Keratinocyte (primary cell): Measurements from ENCODE around the gene TBL1Y. TPM values are rescaled to one million over a fixed set of nuclear protein-coding genes. Genes with fewer than 3 reads are reported as not detected.

Experiments
- DNase-seq: peaks from one replicate; pipeline ENCODE4 v3.0.0-alpha.2; 2011; ENCODE audit warnings: low read depth, missing footprints, low spot score
- FAIRE-seq: peaks from 2 replicates; lab custom pipeline; 2011; peaks lifted over from hg19 to GRCh38; lab: Jason Lieb, UNC
- H2AFZ ChIP-seq: 2 replicates; pipeline ENCODE4 v1.6.0; 2012; ENCODE audit warnings: low read length, control low read depth, inconsistent platforms; ENCODE audit not compliant: control insufficient read depth
- H3K27ac ChIP-seq: 2 replicates; pipeline ENCODE4 v1.5.1; 2011; ENCODE audit warnings: low read length; ENCODE audit not compliant: control insufficient read depth, insufficient read depth
- H3K27me3 ChIP-seq: 3 replicates; pipeline ENCODE4 v1.6.0; 2011; ENCODE audit warnings: low read length; ENCODE audit not compliant: control insufficient read depth, insufficient read depth; ENCODE audit errors: extremely low read depth
- H3K36me3 ChIP-seq, 2 experiments: 2 replicates in 1 of 2; 3 replicates in 1 of 2; pipeline ENCODE4 v1.5.1; 2011; ENCODE audit warnings: low read length in 2 of 2, mild to moderate bottlenecking in 1 of 2; ENCODE audit not compliant: control insufficient read depth in 2 of 2, insufficient read depth in 2 of 2; ENCODE audit errors: extremely low read depth in 1 of 2
- H3K4me1 ChIP-seq: 3 replicates; pipeline ENCODE4 v1.5.1; 2011; ENCODE audit warnings: low read length; ENCODE audit not compliant: control insufficient read depth, insufficient read depth; ENCODE audit errors: extremely low read depth
- H3K4me2 ChIP-seq: 3 replicates; pipeline ENCODE4 v1.6.0; 2011; ENCODE audit warnings: low read depth, low read length; ENCODE audit not compliant: control insufficient read depth, insufficient read depth; ENCODE audit errors: extremely low read depth
- H3K4me3 ChIP-seq, 3 experiments: fragments of 200-600 bp in 1 of 3; sonication (generic) in 1 of 3; 2 replicates in 2 of 3; 3 replicates in 1 of 3; pipeline ENCODE4 v1.5.1; 2011 to 2016; ENCODE audit warnings: low read length in 3 of 3, mild to moderate bottlenecking in 3 of 3, control low read depth in 2 of 3, inconsistent platforms in 1 of 3, low read depth in 1 of 3, mixed read lengths in 1 of 3, mixed run types in 1 of 3, moderate library complexity in 1 of 3; ENCODE audit not compliant: control insufficient read depth in 2 of 3, insufficient read depth in 2 of 3; ENCODE audit errors: extremely low read depth in 1 of 3
- H3K79me2 ChIP-seq: 2 replicates; pipeline ENCODE4 v1.6.0; 2012; ENCODE audit warnings: low read length; ENCODE audit not compliant: control insufficient read depth, insufficient read depth
- H3K9ac ChIP-seq: 3 replicates; pipeline ENCODE4 v1.6.0; 2011; ENCODE audit warnings: low read length; ENCODE audit not compliant: control insufficient read depth, insufficient read depth; ENCODE audit errors: extremely low read depth
- H3K9me1 ChIP-seq: 3 replicates; pipeline ENCODE4 v1.6.0; 2011; ENCODE audit warnings: low read length; ENCODE audit not compliant: control insufficient read depth, insufficient read depth; ENCODE audit errors: extremely low read depth
- H3K9me3 ChIP-seq: 2 replicates; pipeline ENCODE4 v1.5.1; 2012; ENCODE audit warnings: low read depth, low read length; ENCODE audit not compliant: control insufficient read depth
- H4K20me1 ChIP-seq: 3 replicates; pipeline ENCODE4 v1.6.0; 2011; ENCODE audit warnings: low read length; ENCODE audit not compliant: control insufficient read depth, insufficient read depth; ENCODE audit errors: extremely low read depth
- EZH2 ChIP-seq: IDR thresholded peaks from one replicate; pipeline ENCODE4 v1.6.1; 2012; ENCODE audit warnings: inconsistent platforms, mild to moderate bottlenecking, low read length, moderate library complexity
- dilution Hi-C: fragments of 300-500 bp; cut with MboI; formaldehyde crosslinking; loops from one replicate; pipeline ENCODE4 v1.7.0; 2020; ENCODE audit warnings: low sequenced_read_pairs; ENCODE audit not compliant: extremely low pct_ligation_motif_present
- polyA plus RNA-seq, 5 experiments: library from polyadenylated mRNA; depleted of rRNA in 3 of 5; stranded (reverse) in 3 of 5; stranded (forward) in 1 of 5; unstranded in 1 of 5; fragments of >200 nt; gene quantifications; 1 replicate in 1 of 5; 2 replicates in 3 of 5; 3 replicates in 1 of 5; pipeline versions ENCODE4 v1.2.1 to v1.2.3, GENCODE V29; 2011 to 2012; ENCODE audit warnings: missing spikeins in 2 of 5, low read depth in 1 of 5, low replicate concordance in 1 of 5
- TF ChIP-seq, protein P1 (sequence below), 3 experiments: IDR thresholded peaks in 1 of 3; conservative IDR thresholded peaks in 1 of 3; optimal IDR thresholded peaks in 1 of 3; 2 replicates in 2 of 3; 3 replicates in 1 of 3; pipeline versions ENCODE3 to v1.5.1; 2011; ENCODE audit warnings: low read length in 3 of 3, mild to moderate bottlenecking in 3 of 3, moderate library complexity in 2 of 3, control low read depth in 1 of 3, inconsistent platforms in 1 of 3; ENCODE audit not compliant: insufficient read depth in 2 of 3; ENCODE audit errors: extremely low read depth in 1 of 3

The TBL1Y gene
- polyA plus RNA-seq, 1 donor (not counting 4 experiments of a cell fraction or from before 2014, with no cell fraction given) = not detected

GRCh38 chrY:6977783-6978182, 67.3 kb downstream of the TBL1Y start:
- Histone ChIP-seq H3K4me2 (no peak overlapping the region), H3K4me1 (no peaks in the 10 kb centered on the region), H4K20me1 (no peaks in the 10 kb centered on the region), H3K9me3 (no peaks in the 10 kb centered on the region), H3K9ac (no peak overlapping the region), H2AFZ (no peak overlapping the region), H3K4me3 (no peak overlapping the region), H3K27me3 (no peaks in the 10 kb centered on the region), H3K27ac (no peak overlapping the region), H3K36me3 (no peaks in the 10 kb centered on the region), H3K79me2 (no peaks in the 10 kb centered on the region), H3K9me1 (no peaks in the 10 kb centered on the region)
- no peak for FAIRE-seq
- dilution Hi-C loops = no loop called here
- TF ChIP-seq EZH2 = no peak
- TF ChIP-seq, protein P1, sequence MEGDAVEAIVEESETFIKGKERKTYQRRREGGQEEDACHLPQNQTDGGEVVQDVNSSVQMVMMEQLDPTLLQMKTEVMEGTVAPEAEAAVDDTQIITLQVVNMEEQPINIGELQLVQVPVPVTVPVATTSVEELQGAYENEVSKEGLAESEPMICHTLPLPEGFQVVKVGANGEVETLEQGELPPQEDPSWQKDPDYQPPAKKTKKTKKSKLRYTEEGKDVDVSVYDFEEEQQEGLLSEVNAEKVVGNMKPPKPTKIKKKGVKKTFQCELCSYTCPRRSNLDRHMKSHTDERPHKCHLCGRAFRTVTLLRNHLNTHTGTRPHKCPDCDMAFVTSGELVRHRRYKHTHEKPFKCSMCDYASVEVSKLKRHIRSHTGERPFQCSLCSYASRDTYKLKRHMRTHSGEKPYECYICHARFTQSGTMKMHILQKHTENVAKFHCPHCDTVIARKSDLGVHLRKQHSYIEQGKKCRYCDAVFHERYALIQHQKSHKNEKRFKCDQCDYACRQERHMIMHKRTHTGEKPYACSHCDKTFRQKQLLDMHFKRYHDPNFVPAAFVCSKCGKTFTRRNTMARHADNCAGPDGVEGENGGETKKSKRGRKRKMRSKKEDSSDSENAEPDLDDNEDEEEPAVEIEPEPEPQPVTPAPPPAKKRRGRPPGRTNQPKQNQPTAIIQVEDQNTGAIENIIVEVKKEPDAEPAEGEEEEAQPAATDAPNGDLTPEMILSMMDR (optimal IDR thresholded peaks at IDR 0.05 in 1 of 3, IDR thresholded peaks at IDR 0.05 in 1 of 3, conservative IDR thresholded peaks at IDR 0.05 in 1 of 3; ENCODE audit: extremely low read depth in 1 of 3, insufficient read depth in 2 of 3, low read length in 3 of 3) = no peak
- DNase-seq = no peak

- Histone ChIP-seq H3K36me3 (no peaks in the 10 kb centered on the region), H2AFZ (no peak overlapping the region), H3K9me3 (no peaks in the 10 kb centered on the region), H4K20me1 (no peaks in the 10 kb centered on the region), H3K79me2 (no peaks in the 10 kb centered on the region), H3K9ac (no peak overlapping the region), H3K4me2 (no peak overlapping the region), H3K4me3 (no peak overlapping the region), H3K9me1 (no peaks in the 10 kb centered on the region), H3K27ac (no peak overlapping the region), H3K27me3 (no peaks in the 10 kb centered on the region), H3K4me1 (no peaks in the 10 kb centered on the region)
- DNase-seq = no peak
- dilution Hi-C loops = no loop called here
- TF ChIP-seq, protein P1 (optimal IDR thresholded peaks at IDR 0.05 in 1 of 3, IDR thresholded peaks at IDR 0.05 in 1 of 3, conservative IDR thresholded peaks at IDR 0.05 in 1 of 3; ENCODE audit: extremely low read depth in 1 of 3, insufficient read depth in 2 of 3, low read length in 3 of 3) = no peak
- TF ChIP-seq EZH2 = no peak
- FAIRE-seq = no peak
Observed at GRCh38 chrY:6983221-6983620, 72.7 kb downstream of the TBL1Y start.
